Testis (tissue), 3 donors: Measurements from ENCODE around the gene CXCL10. TPM values are rescaled to one million over a fixed set of nuclear protein-coding genes. Genes with fewer than 3 reads are reported as not detected.

ENCODE experiments used
- DNase-seq: peaks from one replicate; pipeline ENCODE4 v3.0.0-alpha.2; 2019
- H3K27ac ChIP-seq, 2 donors: fragments of 200-600 bp; sonication (generic); one replicate each; pipeline ENCODE4 v1.5.1; 2019
- H3K27me3 ChIP-seq: fragments of 200-600 bp; sonication (generic); one replicate; pipeline ENCODE4 v1.5.1; 2019
- H3K36me3 ChIP-seq: fragments of 200-600 bp; sonication (generic); one replicate; pipeline ENCODE4 v1.5.1; 2017; ENCODE audit warnings: low read depth; ENCODE audit errors: missing control alignments
- H3K4me1 ChIP-seq: fragments of 200-600 bp; sonication (generic); one replicate; pipeline ENCODE4 v1.5.1; 2019
- H3K4me3 ChIP-seq, 2 donors: fragments of 200-600 bp; sonication (generic); one replicate each; pipeline ENCODE4 v1.5.1; 2017 to 2019
- H3K9me3 ChIP-seq: fragments of 200-600 bp; sonication (generic); one replicate; pipeline ENCODE4 v1.5.1; 2017
- CTCF ChIP-seq, 3 experiments: fragments of 450-650 bp in 2 of 3; fragments of 200-600 bp in 1 of 3; sonication (generic) in 1 of 3; IDR thresholded peaks; one replicate each; pipeline ENCODE4 v1.5.1; 2016 to 2019; ENCODE audit warnings: antibody characterized with exemption in 3 of 3, mild to moderate bottlenecking in 2 of 3, moderate library complexity in 1 of 3
- POLR2A ChIP-seq: fragments of 450-650 bp; IDR thresholded peaks from one replicate; pipeline ENCODE4 v1.6.1; 2017; ENCODE audit warnings: antibody characterized with exemption, mild to moderate bottlenecking, moderate library complexity
- WGBS, 2 donors: methylation state at CpG; one replicate each; pipeline ENCODE4 v1.1.5; 2018; 5-methylcytosine and 5-hydroxymethylcytosine counted together
- intact Hi-C: fragments of 100-400 bp; cut with DNase I; formaldehyde crosslinking; loops from one replicate; pipeline ENCODE4 v1.15.1; 2023; ENCODE audit warnings: low total_unique reads
- polyA plus RNA-seq: library from polyadenylated mRNA; stranded (reverse); fragments of 350-450 nt; fragmentation: Illumina TruSeq; extraction: RNeasy Lipid Tissue Mini Kit (QIAGEN cat#74804); gene quantifications from one replicate; pipeline ENCODE4 v1.2.3, GENCODE V29; 2014; ENCODE audit warnings: low read depth, low replicate concordance; ENCODE audit not compliant: insufficient read depth
- total RNA-seq, 2 donors: library from RNA; depleted of rRNA; stranded (reverse); fragments of >200 nt; gene quantifications; one replicate each; pipeline ENCODE4 v1.2.3, GENCODE V29; 2016

The CXCL10 gene
- total and polyA plus RNA-seq, 3 donors from 2014 or later: 5.9 TPM; not detected in 2

- intact Hi-C loops: no loop called here
- no peak overlapping the region for H3K4me3 ChIP-seq
- peaks cover 12% of the 10 kb centered on the region for H3K4me1 ChIP-seq
- no peaks in the 10 kb centered on the region for H3K9me3 ChIP-seq
- no peak overlapping the region for H3K27ac ChIP-seq
- no peak for TF ChIP-seq CTCF (IDR thresholded peaks at IDR 0.05)
- TF ChIP-seq POLR2A: no peak
- no peaks in the 10 kb centered on the region for H3K36me3 ChIP-seq
- no peak for DNase-seq
- WGBS, 2 donors: 14 to 21% methylated on average over 1 of the region's 1 CpG
- no peaks in the 10 kb centered on the region for H3K27me3 ChIP-seq
Measured at GRCh38 chr4:76013540-76013939, 9.8 kb downstream of the CXCL10 start.

GRCh38 chr4:76012388-76012801 is 10.9 kb downstream of the CXCL10 start:
- Histone ChIP-seq H3K9me3 (no peaks in the 10 kb centered on the region), H3K36me3 (no peaks in the 10 kb centered on the region), H3K27ac (no peak overlapping the region), H3K4me3 (no peak overlapping the region), H3K27me3 (no peaks in the 10 kb centered on the region), H3K4me1 (peaks cover 12% of the 10 kb centered on the region)
- intact Hi-C loops: no loop called here
- TF ChIP-seq CTCF (IDR thresholded peaks at IDR 0.05) (no peak), POLR2A (no peak)
- 8 to 20% methylated on average over 1 of the region's 1 CpG for WGBS, 2 donors
- DNase-seq: no peak

GRCh38 chr4:76011700-76012387 is 11.5 kb downstream of the CXCL10 start:
- peak overlapping the region in 1 of 2 donors; percentile 77 for H3K27ac ChIP-seq

GRCh38 chr4:76011018-76011670 is 12.2 kb downstream of the CXCL10 start:
- 72 to 76% methylated on average over 31 of the region's 31 CpGs for WGBS, 2 donors

More at GRCh38 chr4:76011700-76012387, 11.5 kb downstream of the CXCL10 start:
- H3K4me1 ChIP-seq: peaks cover 12% of the 10 kb centered on the region
- no peaks in the 10 kb centered on the region for H3K36me3 ChIP-seq
- H3K4me3 ChIP-seq: peak overlapping the region; percentile 39 to 54
- intact Hi-C loops: no loop called here
- DNase-seq: peak; percentile 31
- TF ChIP-seq POLR2A (no peak), CTCF (IDR thresholded peaks at IDR 0.05) (no peak)
- H3K27me3 ChIP-seq: no peaks in the 10 kb centered on the region
- 28 to 35% methylated on average over 13 of the region's 13 CpGs for WGBS, 2 donors
- no peaks in the 10 kb centered on the region for H3K9me3 ChIP-seq

More at GRCh38 chr4:76011018-76011670, 12.2 kb downstream of the CXCL10 start:
- H3K9me3 ChIP-seq: no peaks in the 10 kb centered on the region
- no peaks in the 10 kb centered on the region for H3K27me3 ChIP-seq
- H3K4me1 ChIP-seq: peaks cover 12% of the 10 kb centered on the region
- DNase-seq: peak; percentile 37
- TF ChIP-seq CTCF (IDR thresholded peaks at IDR 0.05): no peak
- no peak for TF ChIP-seq POLR2A
- H3K4me3 ChIP-seq: peak overlapping the region; percentile 39 to 54
- H3K36me3 ChIP-seq: no peaks in the 10 kb centered on the region
- H3K27ac ChIP-seq: peak overlapping the region; percentile 69 to 77
- intact Hi-C loops: no loop called here
